Omental fat pad (tissue), 4 donors: Measurements from ENCODE around the gene GDAP1L1. TPM values are rescaled to one million over a fixed set of nuclear protein-coding genes. Genes with fewer than 3 reads are reported as not detected.

ENCODE experiments used
- ATAC-seq: fragments of 150-250 bp; one replicate; pipeline ENCODE4 v1.9.1; 2016; ENCODE audit warnings: mild to moderate bottlenecking, moderate library complexity; ENCODE audit not compliant: low FRiP score
- DNase-seq: peaks from one replicate; pipeline ENCODE4 v3.0.0-alpha.2; 2019; ENCODE audit warnings: low spot score
- total RNA-seq, 4 donors: library from RNA; depleted of rRNA; stranded (reverse); fragments of >200 nt; gene quantifications; one replicate each; pipeline ENCODE4 v1.1.0, GENCODE V29; 2016
- TF ChIP-seq, protein P1 (sequence below), 3 donors: fragments of 450-650 bp; IDR thresholded peaks; one replicate each; pipeline ENCODE4 v1.5.1; 2016 to 2017; ENCODE audit warnings: antibody characterized with exemption in 3 of 3, mild to moderate bottlenecking in 3 of 3, moderate library complexity in 2 of 3

Gene GDAP1L1
- total RNA-seq, 4 donors from 2014 or later, result not detected

DNA sequence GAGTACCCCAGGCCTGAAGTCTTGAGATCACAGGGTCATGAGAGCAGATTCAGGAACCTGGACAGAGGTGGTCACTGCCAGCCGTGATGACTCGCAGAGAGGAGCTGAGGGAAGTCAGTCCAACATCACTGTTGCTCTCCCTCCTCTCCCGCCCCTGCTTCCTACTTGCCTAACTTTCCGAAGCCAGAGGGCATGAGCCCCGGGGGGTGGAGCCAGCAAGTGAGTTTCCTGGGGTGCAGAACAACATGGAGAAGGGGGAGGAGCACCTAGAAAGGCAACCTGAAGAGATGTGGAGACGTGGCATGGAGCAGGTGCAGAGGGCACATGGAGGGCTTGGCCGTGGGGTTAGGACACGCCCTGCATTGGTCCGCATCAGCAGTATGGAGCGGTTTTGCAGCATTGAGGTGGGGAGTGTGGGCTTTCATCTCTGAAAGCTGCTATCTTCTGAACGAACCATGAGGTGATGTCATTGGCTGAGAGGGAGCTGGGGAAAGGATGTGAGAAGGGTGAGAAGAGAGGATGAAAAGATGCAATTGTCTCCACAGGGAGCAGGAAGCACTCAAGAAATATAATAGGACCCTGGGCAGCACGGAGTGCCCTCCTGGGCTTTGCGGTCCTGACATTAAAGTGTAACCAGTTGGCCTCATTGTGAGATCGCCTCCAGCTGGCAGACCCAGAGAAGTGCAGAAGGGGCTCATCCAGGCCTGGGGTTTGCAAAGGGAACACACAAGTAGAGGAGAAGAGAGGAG is 25.0 kb downstream of the GDAP1L1 start:
- ATAC-seq, result no peak
- TF ChIP-seq, protein P1, sequence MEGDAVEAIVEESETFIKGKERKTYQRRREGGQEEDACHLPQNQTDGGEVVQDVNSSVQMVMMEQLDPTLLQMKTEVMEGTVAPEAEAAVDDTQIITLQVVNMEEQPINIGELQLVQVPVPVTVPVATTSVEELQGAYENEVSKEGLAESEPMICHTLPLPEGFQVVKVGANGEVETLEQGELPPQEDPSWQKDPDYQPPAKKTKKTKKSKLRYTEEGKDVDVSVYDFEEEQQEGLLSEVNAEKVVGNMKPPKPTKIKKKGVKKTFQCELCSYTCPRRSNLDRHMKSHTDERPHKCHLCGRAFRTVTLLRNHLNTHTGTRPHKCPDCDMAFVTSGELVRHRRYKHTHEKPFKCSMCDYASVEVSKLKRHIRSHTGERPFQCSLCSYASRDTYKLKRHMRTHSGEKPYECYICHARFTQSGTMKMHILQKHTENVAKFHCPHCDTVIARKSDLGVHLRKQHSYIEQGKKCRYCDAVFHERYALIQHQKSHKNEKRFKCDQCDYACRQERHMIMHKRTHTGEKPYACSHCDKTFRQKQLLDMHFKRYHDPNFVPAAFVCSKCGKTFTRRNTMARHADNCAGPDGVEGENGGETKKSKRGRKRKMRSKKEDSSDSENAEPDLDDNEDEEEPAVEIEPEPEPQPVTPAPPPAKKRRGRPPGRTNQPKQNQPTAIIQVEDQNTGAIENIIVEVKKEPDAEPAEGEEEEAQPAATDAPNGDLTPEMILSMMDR (IDR thresholded peaks at IDR 0.05), result no peak
- DNase-seq, result no peak

DNA sequence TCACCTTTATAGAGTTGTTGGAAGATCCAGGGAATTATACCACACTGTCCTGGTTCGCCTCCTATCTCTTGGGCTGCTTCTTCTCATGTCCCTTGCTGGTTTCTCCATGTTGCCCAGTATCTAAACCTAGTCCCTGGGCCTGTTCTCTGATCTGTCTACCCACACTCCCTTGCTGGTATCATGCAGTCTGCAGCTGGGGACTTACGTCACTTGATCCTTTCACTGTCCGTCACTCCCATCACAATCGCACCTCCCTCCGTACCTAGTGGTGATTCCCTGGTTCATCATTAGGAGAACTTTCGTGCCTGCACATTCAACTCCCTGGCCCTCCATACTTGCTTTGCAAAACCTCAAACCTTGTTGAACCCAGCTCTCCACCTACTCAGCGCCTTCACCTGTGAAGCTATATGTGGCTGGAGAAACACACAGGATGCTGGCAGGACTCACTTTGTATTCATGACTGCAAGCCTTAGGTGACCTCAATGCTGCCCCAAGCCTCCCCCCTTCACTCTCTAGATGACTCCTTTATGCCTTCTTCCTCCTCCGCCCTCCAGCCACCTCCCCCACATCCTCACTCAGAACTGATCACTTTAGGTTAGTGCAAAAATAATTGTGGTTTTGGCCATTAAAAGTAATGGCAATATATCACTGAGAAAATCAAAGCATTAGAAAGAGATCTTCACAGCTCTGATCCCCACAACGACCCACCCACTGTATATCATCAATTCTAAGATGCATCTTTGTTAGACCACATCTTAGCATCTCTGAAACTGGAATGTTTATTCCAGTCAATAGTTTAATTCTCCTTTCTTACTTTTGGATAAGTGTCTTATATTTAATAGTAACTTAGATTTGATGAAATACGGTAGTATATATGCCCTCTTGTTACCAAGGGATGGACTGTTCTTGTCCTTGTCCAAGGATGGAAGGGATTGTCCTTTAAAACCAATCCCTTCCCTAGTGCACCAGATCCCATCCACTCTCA is 26.4 kb downstream of the GDAP1L1 start:
- TF ChIP-seq, protein P1 (IDR thresholded peaks at IDR 0.05), result no peak
- no peak for DNase-seq
- no peak for ATAC-seq

DNA sequence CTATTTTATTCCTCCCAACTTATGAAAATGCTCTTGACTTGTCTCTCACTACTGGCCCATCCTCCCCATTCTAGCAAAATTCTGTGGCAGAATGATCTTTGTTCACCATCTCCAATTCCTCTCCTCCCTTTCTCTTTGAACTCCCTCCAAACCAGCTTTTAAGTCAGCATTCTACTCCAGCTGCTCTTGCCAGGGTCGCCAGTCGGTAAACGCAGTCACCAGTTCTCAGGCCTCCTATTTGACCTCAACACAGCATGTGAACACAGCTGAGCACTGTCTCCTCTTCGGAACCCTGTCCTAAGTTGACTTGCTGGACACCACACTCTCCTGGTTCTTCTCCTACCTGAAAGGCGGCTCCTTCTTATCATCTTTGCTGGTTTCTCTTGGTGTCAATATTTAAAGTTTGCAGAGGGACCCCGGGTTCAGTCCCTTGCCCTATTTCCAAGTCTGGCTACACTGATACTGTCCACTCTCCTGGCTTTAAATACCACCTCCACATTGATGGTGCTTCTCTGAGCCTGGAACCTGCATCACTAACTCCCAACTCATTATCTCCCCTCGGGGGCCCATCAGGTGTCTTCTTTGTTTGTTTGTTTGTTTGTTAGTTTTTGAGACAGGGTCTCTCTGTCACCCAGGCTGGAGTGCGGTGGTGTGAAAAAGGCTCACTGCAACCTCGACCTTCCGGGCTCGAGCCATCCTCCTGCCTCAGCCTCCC is 27.4 kb downstream of the GDAP1L1 start:
- no peak for ATAC-seq
- no peak for DNase-seq
- TF ChIP-seq, protein P1 (IDR thresholded peaks at IDR 0.05), result no peak

DNA sequence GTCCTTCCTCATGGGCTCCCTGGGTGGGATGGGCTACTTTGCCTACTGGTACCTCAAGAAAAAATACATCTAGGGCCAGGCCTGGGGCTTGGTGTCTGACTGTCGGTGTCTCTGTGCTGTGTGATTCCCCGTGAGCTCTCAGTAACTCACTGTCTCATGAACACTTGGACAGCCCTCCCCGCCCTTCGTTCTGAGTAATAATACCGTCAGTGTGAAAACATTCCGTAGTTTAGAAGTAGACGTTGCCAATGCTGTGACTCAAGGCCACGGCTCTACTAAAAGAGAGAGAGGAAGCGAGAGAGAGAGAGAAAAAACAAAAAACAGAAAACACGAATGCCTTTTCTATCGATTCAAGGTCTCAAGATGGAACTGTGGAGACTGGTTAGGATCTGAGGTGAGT is 32.1 kb downstream of the GDAP1L1 start:
- ATAC-seq, result no peak
- TF ChIP-seq, protein P1 (IDR thresholded peaks at IDR 0.05), result no peak
- no peak for DNase-seq

DNA sequence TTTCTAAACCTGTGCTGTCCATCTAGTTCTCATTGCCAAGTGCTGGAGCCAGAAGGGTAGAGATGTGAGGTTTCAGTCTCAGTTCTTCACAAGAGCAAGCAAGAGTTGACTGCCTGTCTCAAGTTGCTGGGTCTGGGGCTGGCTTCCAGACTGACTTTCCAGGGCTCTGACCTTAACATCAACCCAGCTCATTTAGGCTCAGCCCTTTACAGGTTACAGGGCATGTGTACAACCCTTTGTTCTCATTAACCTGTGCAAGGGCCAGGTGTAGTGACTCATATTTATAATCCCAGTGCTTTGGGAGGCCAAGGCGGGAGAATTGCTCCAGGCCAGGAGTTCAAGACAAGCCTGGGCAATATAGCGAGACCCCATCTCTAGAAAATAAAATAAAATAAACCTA is 33.3 kb downstream of the GDAP1L1 start:
- no peak for DNase-seq
- no peak for ATAC-seq
- TF ChIP-seq, protein P1 (IDR thresholded peaks at IDR 0.05), result no peak

DNA sequence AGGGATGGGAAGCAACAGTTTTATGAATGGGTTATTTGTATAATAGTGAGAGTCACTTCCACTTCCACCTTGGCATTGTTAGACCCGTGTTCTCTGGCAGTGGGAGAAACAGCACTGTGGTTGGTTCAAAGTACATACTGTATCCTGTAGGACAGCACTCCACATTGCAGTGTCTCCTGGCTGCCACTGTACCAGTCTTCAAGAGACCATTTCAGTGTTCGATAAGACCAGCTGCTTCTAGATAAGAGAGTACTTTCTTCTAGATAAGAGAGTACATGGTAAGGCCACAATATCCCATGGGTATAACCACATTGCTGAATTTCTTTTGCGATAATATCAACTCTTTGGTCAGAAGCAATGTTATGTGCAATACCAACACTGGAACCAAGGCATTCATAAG is 35.1 kb downstream of the GDAP1L1 start:
- ATAC-seq, result no peak

More for the DNA sequence above, 35.1 kb downstream of the GDAP1L1 start:
- DNase-seq, result no peak
- TF ChIP-seq, protein P1 (IDR thresholded peaks at IDR 0.05), result no peak
